Measurements from ENCODE around the gene SLC12A9. TPM values are rescaled to one million over a fixed set of nuclear protein-coding genes. Genes with fewer than 3 reads are reported as not detected.

The SLC12A9 gene
- total RNA-seq, 1 experiment from 2014 or later, result 24.6 TPM

GRCh38 chr7:100847360-100847759, 5.2 kb upstream of the SLC12A9 start:
- Histone ChIP-seq H3K9ac (ENCODE audit: low read length) (no peak overlapping the region), H3K9me3 (ENCODE audit: control insufficient read depth in 1 of 2, insufficient read depth in 1 of 2, low read depth in 1 of 2, low read length in 2 of 2) (no peaks in the 10 kb centered on the region), H3K27ac (ENCODE audit: low read depth, low read length) (no peak overlapping the region), H3K4me1 (ENCODE audit: control insufficient read depth in 1 of 2, insufficient read depth in 2 of 2, low read length in 2 of 2) (peaks cover 6 to 9% of the 10 kb centered on the region in 2 experiments; a peak in 3 of 4 replicates), H2AFZ (ENCODE audit: low read depth, low read length, poor library complexity, severe bottlenecking) (no peak overlapping the region), H3K79me2 (ENCODE audit: insufficient read depth, low read length) (no peaks in the 10 kb centered on the region), H3K4me2 (ENCODE audit: low read length) (no peak overlapping the region), H3K27me3 (ENCODE audit: insufficient read depth, low read length) (no peaks in the 10 kb centered on the region), H3K36me3 (ENCODE audit: control insufficient read depth in 1 of 2, insufficient read depth in 2 of 2, low read length in 2 of 2) (no peaks in the 10 kb centered on the region), H4K20me1 (ENCODE audit: insufficient read depth) (no peaks in the 10 kb centered on the region), H3K4me3 (replicated peaks in 1 of 2; ENCODE audit: low read depth in 1 of 2, low read length in 2 of 2) (no peak overlapping the region), H3K9me2 (ENCODE audit: insufficient read depth) (no peaks in the 10 kb centered on the region)
- POLR2A ChIA-PET, result no interaction called here
- intact Hi-C loops (cut with micrococcal nuclease), result no loop called here
- CTCF ChIA-PET, result no interaction called here
- no peak for TF ChIP-seq RAD21 (IDR thresholded peaks at IDR 0.05; ENCODE audit: low read depth)
- TF ChIP-seq EZH2phosphoT487 (IDR thresholded peaks at IDR 0.05; ENCODE audit: borderline replicate concordance), result no peak
- no peak for TF ChIP-seq TCF7L2 (IDR thresholded peaks at IDR 0.05; ENCODE audit: borderline replicate concordance, extremely low read depth, insufficient read depth, insufficient read length)
- TF ChIP-seq EGR1 (IDR thresholded peaks at IDR 0.05; ENCODE audit: low read depth), result no peak
- no peak for TF ChIP-seq MAX (IDR thresholded peaks at IDR 0.05)
- TF ChIP-seq ELF1 (IDR thresholded peaks at IDR 0.05; ENCODE audit: borderline replicate concordance, low read depth), result no peak
- no peak for TF ChIP-seq SRF (IDR thresholded peaks at IDR 0.05; ENCODE audit: low read depth)
- TF ChIP-seq POLR2A (IDR thresholded peaks at IDR 0.05; ENCODE audit: borderline replicate concordance, extremely low read depth, insufficient read depth, insufficient read length), result no peak
- no peak for TF ChIP-seq ZNF274 (IDR thresholded peaks at IDR 0.05; ENCODE audit: low read depth, low read length)
- no peak for TF ChIP-seq CEBPB (IDR thresholded peaks at IDR 0.05; ENCODE audit: low read depth)
- no peak for TF ChIP-seq ATF3 (IDR thresholded peaks at IDR 0.05)
- no peak for TF ChIP-seq SIN3A (IDR thresholded peaks at IDR 0.05; ENCODE audit: low read depth)
- no peak for TF ChIP-seq CTCF (IDR thresholded peaks at IDR 0.05 in 2 of 3, conservative IDR thresholded peaks at IDR 0.05 in 1 of 3; ENCODE audit: borderline replicate concordance in 1 of 3, insufficient read depth in 1 of 3, low read depth in 2 of 3, low read length in 2 of 3)
- TF ChIP-seq CBX3 (IDR thresholded peaks at IDR 0.05; ENCODE audit: low read depth), result no peak
- no peak for TF ChIP-seq FOSL1 (IDR thresholded peaks at IDR 0.05; ENCODE audit: low read depth)
- no peak for TF ChIP-seq SP1 (IDR thresholded peaks at IDR 0.05; ENCODE audit: low read depth)
- no peak for TF ChIP-seq YY1 (IDR thresholded peaks at IDR 0.05; ENCODE audit: extremely low read depth, insufficient replicate concordance, low read depth, low read length)
- TF ChIP-seq REST (IDR thresholded peaks at IDR 0.05; ENCODE audit: low read depth), result no peak
- TF ChIP-seq ZFX (IDR thresholded peaks at IDR 0.05), result no peak
- TF ChIP-seq EZH2 (IDR thresholded peaks at IDR 0.05), result no peak
- ATAC-seq, result no peak
- no TSS peak for BruUV-seq (replicated peaks)
- DNase-seq (ENCODE audit: low read depth, low spot score), result no peak
- RAD21 ChIA-PET (ENCODE audit: low non-redundant PET in 1 of 2, low total read pairs in 2 of 2, uncharacterized antibody in 2 of 2, unreplicated experiment in 2 of 2), result no interaction called here
